K562 (cell line): ENCODE measurements around the gene PRELID2. TPM values are rescaled to one million over a fixed set of nuclear protein-coding genes. Genes with fewer than 3 reads are reported as not detected.

Source experiments
- ATAC-seq: fragments of 200-7000 bp; cut with Tn5 transposase; 3 replicates; pipeline ENCODE4 v1.9.1; 2020; ENCODE audit warnings: moderate library complexity
- BruUV-seq: library from RNA; stranded (reverse); fragments of 400-500 nt; replicated peaks from 2 replicates; lab custom pipeline; 2021; lab: Mats Ljungman, UMichigan
- CTCF ChIA-PET: fragments of 300-600 bp; formaldehyde crosslinking; extraction: SDS; loops from one replicate; lab custom pipeline; 2021; ENCODE audit warnings: low intra/inter-chr PET ratio; lab: Yijun Ruan, JAX
- POLR2A ChIA-PET: fragments of 300-600, 350-650 bp; sonication (Branson Sonifier 250); formaldehyde crosslinking; extraction: SDS; loops from one replicate; lab custom pipeline; 2021; ENCODE audit warnings: antibody characterized with exemption, inconsistent platforms; lab: Yijun Ruan, JAX
- DNase-seq, 4 experiments: peaks; one replicate each; pipeline versions ENCODE4 v3.0.0 to v3.0.0-alpha.2; 2011 to 2018; ENCODE audit warnings: low spot score in 3 of 4, mixed read lengths in 3 of 4; ENCODE audit errors: extremely low read depth in 1 of 4
- FAIRE-seq: peaks from 2 replicates; lab custom pipeline; 2011; peaks lifted over from hg19 to GRCh38; lab: Jason Lieb, UNC
- H2AFZ ChIP-seq: 2 replicates; pipeline ENCODE4 v1.6.0; 2011; ENCODE audit warnings: low read depth, low read length, control low read depth, inconsistent platforms
- H3K27ac ChIP-seq: fragments of 200-600 bp; 3 replicates; pipeline ENCODE4 v1.8.0; 2011; ENCODE audit warnings: low read depth, mild to moderate bottlenecking, control low read depth, inconsistent platforms, low read length, moderate library complexity, mixed read lengths; ENCODE audit errors: extremely low read depth
- H3K27me3 ChIP-seq, 2 experiments: fragments of 300-600 bp in 1 of 2; 2 replicates in 1 of 2; 3 replicates in 1 of 2; pipeline versions ENCODE4 v1.6.0 to v1.8.0; 2011; ENCODE audit warnings: inconsistent platforms in 2 of 2, low read length in 2 of 2, mild to moderate bottlenecking in 1 of 2, mixed read lengths in 1 of 2, moderate library complexity in 1 of 2; ENCODE audit not compliant: control insufficient read depth in 2 of 2, insufficient read depth in 2 of 2
- H3K36me3 ChIP-seq: fragments of 300-600 bp; 3 replicates; pipeline ENCODE4 v1.8.0; 2011; ENCODE audit warnings: mild to moderate bottlenecking, low read length, inconsistent platforms; ENCODE audit not compliant: control insufficient read depth, insufficient read depth
- H3K4me1 ChIP-seq, 2 experiments: fragments of 200-600 bp in 1 of 2; replicated peaks in 1 of 2; 2 replicates in 1 of 2; 3 replicates in 1 of 2; pipeline versions ENCODE4 v1.5.1 to v1.8.0; 2011; ENCODE audit warnings: inconsistent platforms in 2 of 2, low read length in 2 of 2, mild to moderate bottlenecking in 1 of 2, mixed read lengths in 1 of 2, moderate library complexity in 1 of 2; ENCODE audit not compliant: control insufficient read depth in 2 of 2, insufficient read depth in 2 of 2
- H3K4me2 ChIP-seq: 2 replicates; pipeline ENCODE4 v1.6.1; 2011; ENCODE audit warnings: low read length, control low read depth, inconsistent platforms, mixed read lengths; ENCODE audit not compliant: insufficient read depth
- H3K4me3 ChIP-seq: fragments of 200-600 bp; sonication (generic), shearing (Covaris generic); 2 replicates; pipeline ENCODE4 v1.5.1; 2016; ENCODE audit warnings: control low read depth, inconsistent platforms
- H3K79me2 ChIP-seq: fragments of 200-600 bp; 3 replicates; pipeline ENCODE4 v1.8.0; 2011; ENCODE audit warnings: low read length, inconsistent platforms; ENCODE audit not compliant: control insufficient read depth, insufficient read depth
- H3K9ac ChIP-seq, 2 experiments: 2 replicates each; pipeline versions ENCODE4 v1.6.0 to v1.6.1; 2011; ENCODE audit warnings: low read depth in 2 of 2, low read length in 2 of 2, control low read depth in 1 of 2, inconsistent platforms in 1 of 2, mild to moderate bottlenecking in 1 of 2, mixed read lengths in 1 of 2; ENCODE audit not compliant: insufficient read depth in 1 of 2
- H3K9me1 ChIP-seq: one replicate; pipeline ENCODE4 v1.6.0; 2011; ENCODE audit warnings: inconsistent platforms, mild to moderate bottlenecking, low read length, moderate library complexity; ENCODE audit not compliant: control insufficient read depth, insufficient read depth
- H3K9me3 ChIP-seq: replicated peaks from 2 replicates; pipeline ENCODE4 v1.5.1; 2011; ENCODE audit warnings: low read depth, low read length, inconsistent platforms; ENCODE audit not compliant: control insufficient read depth, insufficient read depth
- H4K20me1 ChIP-seq: replicated peaks from 2 replicates; pipeline ENCODE4 v1.6.1; 2011; ENCODE audit warnings: low read length, inconsistent platforms, mixed read lengths; ENCODE audit not compliant: control insufficient read depth, insufficient read depth
- CGGBP1 ChIP-seq: fragments of 250-450 bp; sonication (Bioruptor Pico); IDR thresholded peaks from 2 replicates; pipeline ENCODE4 v1.9.0; 2021; ENCODE audit warnings: mild to moderate bottlenecking
- DACH1 ChIP-seq: fragments of 450-650 bp; IDR thresholded peaks from 2 replicates; pipeline ENCODE4 v1.6.1; 2018; ENCODE audit not compliant: partially characterized antibody
- GATA2 ChIP-seq: sonication (generic); formaldehyde crosslinking; IDR thresholded peaks from 2 replicates; pipeline ENCODE4 v1.4.0; 2020; ENCODE audit warnings: mild to moderate bottlenecking, missing genetic modification reagents
- ZBTB11 ChIP-seq, 3 experiments: fragments of 200-800 bp in 1 of 3; fragments of 250-450 bp in 1 of 3; fragments of 450-650 bp in 1 of 3; sonication (Bioruptor Pico) in 1 of 3; sonication (Bioruptor generic) in 1 of 3; formaldehyde crosslinking in 1 of 3; IDR thresholded peaks; 2 replicates each; pipeline versions ENCODE4 v1.6.1 to v1.8.0; 2016 to 2022; ENCODE audit warnings: mild to moderate bottlenecking in 2 of 3, missing genetic modification characterization in 2 of 3, missing compliant biosample characterization in 1 of 3, moderate library complexity in 1 of 3
- ZNF140 ChIP-seq: fragments of 250-450 bp; sonication (Bioruptor Pico); IDR thresholded peaks from 2 replicates; pipeline ENCODE4 v1.8.0; 2021; ENCODE audit warnings: moderate library complexity, mild to moderate bottlenecking, inconsistent platforms
- WGBS: fragments of 100-300 bp; shearing (Covaris generic); methylation state at CpG from one replicate; pipeline ENCODE4 v1.1.6; 2016; ENCODE audit warnings: low coverage, mixed read lengths; ENCODE audit not compliant: insufficient coverage; ENCODE audit errors: missing lambda C conversion rate; 5-methylcytosine and 5-hydroxymethylcytosine counted together
- in situ Hi-C: fragments of 300-500 bp; cut with MboI; formaldehyde crosslinking; loops from 4 replicates; pipeline ENCODE4 v1.15.0; 2018; ENCODE audit warnings: inconsistent platforms, mixed read lengths
- intact Hi-C: fragments of 100-400 bp; cut with micrococcal nuclease; formaldehyde crosslinking; loops from 2 replicates; pipeline ENCODE4 v1.14.2; 2022
- polyA plus RNA-seq, 8 experiments: library from polyadenylated mRNA; depleted of rRNA in 4 of 8; stranded (reverse) in 5 of 8; unstranded in 3 of 8; fragments of >200 nt; fragmentation: Nextera tagmentation in 2 of 8; fragmentation: Illumina TruSeq in 1 of 8; extraction: Ambion mirVana in 2 of 8; extraction: Trizol in 1 of 8; gene quantifications; 2 replicates each; pipeline versions ENCODE4 v1.2.1 to v1.2.3, GENCODE V29; 2011 to 2014; ENCODE audit warnings: inconsistent platforms in 1 of 8, missing spikeins in 1 of 8
- total RNA-seq, 7 experiments: library from RNA; depleted of rRNA in 6 of 7; stranded (reverse); fragments of >200 nt in 6 of 7; fragmentation: Illumina TruSeq in 2 of 7; extraction: Trizol in 2 of 7; gene quantifications; 2 replicates each; pipeline versions ENCODE4 v1.2.1 to v1.2.3, GENCODE V29; 2011 to 2021; ENCODE audit warnings: low replicate concordance in 1 of 7

Gene PRELID2
- total and polyA plus RNA-seq, 9 of the 15 experiments (the other 6 are each of a cell fraction or from before 2014, with no cell fraction given) = 6.4 to 68.2 (median 28.8) TPM

GRCh38 chr5:145787996-145788395 lies 47.1 kb downstream of the PRELID2 start:
- Histone ChIP-seq H2AFZ (no peak overlapping the region), H3K36me3 (peaks cover 2% of the 10 kb centered on the region; the same call in 1 of the 3 replicates), H3K27ac (no peak overlapping the region), H3K4me1 (no peaks in the 10 kb centered on the region), H3K4me3 (no peak overlapping the region), H3K27me3 (no peaks in the 10 kb centered on the region), H3K9ac (no peak overlapping the region), H3K79me2 (no peaks in the 10 kb centered on the region), H4K20me1 (no peaks in the 10 kb centered on the region), H3K4me2 (no peak overlapping the region), H3K9me1 (no peaks in the 10 kb centered on the region), H3K9me3 (no peaks in the 10 kb centered on the region)
- ChIA-PET CTCF (no interaction called here), POLR2A (no interaction called here)
- in situ Hi-C loops = no loop called here
- TF ChIP-seq CGGBP1 (CRISPR knock-in tag) (no peak), GATA2 (CRISPR knock-in tag) (0 out of 2 replicates have a peak, but pooled peaks have one; percentile 6)
- intact Hi-C loops = no loop called here
- no TSS peak for BruUV-seq
- no peak for DNase-seq
- no peak for FAIRE-seq
- 0% methylated on average over 1 of the region's 1 CpG for WGBS
- ATAC-seq = no peak

- no peaks in the 10 kb centered on the region for H3K9me1 ChIP-seq
- H3K9me3 ChIP-seq = no peaks in the 10 kb centered on the region
- no peak overlapping the region for H3K27ac ChIP-seq
- in situ Hi-C loops (no loop called here), intact Hi-C loops (no loop called here)
- no peaks in the 10 kb centered on the region for H4K20me1 ChIP-seq
- H3K4me2 ChIP-seq = no peak overlapping the region
- H3K27me3 ChIP-seq = no peaks in the 10 kb centered on the region
- no peaks in the 10 kb centered on the region for H3K4me1 ChIP-seq
- H3K36me3 ChIP-seq = peaks cover 2% of the 10 kb centered on the region; the same call in 1 of the 3 replicates
- BruUV-seq = no TSS peak
- TF ChIP-seq ZBTB11 (CRISPR knock-in tag; IDR thresholded peaks at IDR 0.05) = no peak
- TF ChIP-seq DACH1 = no peak
- no peak for TF ChIP-seq ZNF140
- WGBS = 63% methylated on average over 3 of the region's 3 CpGs
- DNase-seq (no peak), ATAC-seq (no peak), FAIRE-seq (no peak)
- no peak overlapping the region for H3K4me3 ChIP-seq
- ChIA-PET POLR2A (interaction anchor here (0.8 to 1.2 kb wide), 2 partner anchors 30 to 729 kb away, joined by 3 to 5 read pairs; no protein-coding TSS in a partner anchor), CTCF (no interaction called here)
- H3K9ac ChIP-seq = no peak overlapping the region
- H2AFZ ChIP-seq = no peak overlapping the region
- H3K79me2 ChIP-seq = no peaks in the 10 kb centered on the region
These were observed 47.6 kb downstream of the PRELID2 start for GRCh38 chr5:145787507-145787906.
